Caco-2 (cell line): ENCODE measurements around the gene ELK4. TPM values are rescaled to one million over a fixed set of nuclear protein-coding genes. Genes with fewer than 3 reads are reported as not detected.

Experiments
- BruUV-seq: library from RNA; stranded (reverse); fragments of 400-500 nt; replicated peaks from 2 replicates; lab custom pipeline; 2021; lab: Mats Ljungman, UMichigan
- CTCF ChIA-PET: fragments of 300-600 bp; sonication (Branson Sonifier 250); formaldehyde crosslinking; loops from one replicate; lab custom pipeline; 2022; ENCODE audit warnings: antibody characterized with exemption; lab: Charles Lee
- POLR2A ChIA-PET: fragments of 300-600 bp; sonication (Branson Sonifier 250); formaldehyde crosslinking; loops from one replicate; lab custom pipeline; 2022; ENCODE audit warnings: antibody characterized with exemption; lab: Charles Lee
- DNase-seq, 2 experiments: peaks; one replicate each; pipeline versions ENCODE4 v3.0.0 to v3.0.0-alpha.2; 2020 to 2022
- H3K27me3 ChIP-seq: replicated peaks from 2 replicates; pipeline ENCODE4 v1.6.0; 2011; ENCODE audit warnings: low read length; ENCODE audit not compliant: control insufficient read depth, insufficient read depth
- H3K36me3 ChIP-seq: 2 replicates; pipeline ENCODE4 v1.5.1; 2011; ENCODE audit warnings: low read length; ENCODE audit not compliant: control insufficient read depth, insufficient read depth
- H3K4me1 ChIP-seq: fragments of 250-450 bp; sonication (Bioruptor Pico); 2 replicates; pipeline ENCODE4 v1.5.1; 2020; ENCODE audit warnings: mild to moderate bottlenecking
- H3K4me3 ChIP-seq: 2 replicates; pipeline ENCODE4 v1.5.1; 2011; ENCODE audit warnings: low read depth, mild to moderate bottlenecking, control low read depth, low read length
- H3K9me3 ChIP-seq: fragments of 250-450 bp; sonication (Bioruptor Pico); 2 replicates; pipeline ENCODE4 v1.5.1; 2020; ENCODE audit warnings: mild to moderate bottlenecking, moderate library complexity
- H3K27ac Mint-ChIP-seq: one replicate; pipeline ENCODE4 v1.8.0; 2022; ENCODE audit warnings: mixed read lengths; ENCODE audit not compliant: unreplicated experiment
- H3K27me3 Mint-ChIP-seq: one replicate; pipeline ENCODE4 v1.8.0; 2022; ENCODE audit warnings: mixed read lengths; ENCODE audit not compliant: insufficient read depth, unreplicated experiment
- H3K36me3 Mint-ChIP-seq: one replicate; pipeline ENCODE4 v1.8.0; 2022; ENCODE audit warnings: mild to moderate bottlenecking, mixed read lengths; ENCODE audit not compliant: insufficient read depth, unreplicated experiment
- H3K4me1 Mint-ChIP-seq: one replicate; pipeline ENCODE4 v1.8.0; 2022; ENCODE audit warnings: low read depth, mixed read lengths; ENCODE audit not compliant: unreplicated experiment
- H3K4me3 Mint-ChIP-seq: one replicate; pipeline ENCODE4 v1.8.0; 2022; ENCODE audit warnings: mild to moderate bottlenecking, moderate library complexity, mixed read lengths; ENCODE audit not compliant: unreplicated experiment
- H3K9me3 Mint-ChIP-seq: one replicate; pipeline ENCODE4 v1.8.0; 2022; ENCODE audit warnings: mixed read lengths; ENCODE audit not compliant: unreplicated experiment
- CTCF ChIP-seq, 2 experiments: fragments of 200-600 bp in 1 of 2; IDR thresholded peaks; 1 replicate in 1 of 2; 2 replicates in 1 of 2; pipeline versions ENCODE4 v1.5.1 to v1.8.0; 2011 to 2022; ENCODE audit warnings: antibody characterized with exemption in 1 of 2, control low read depth in 1 of 2, inconsistent platforms in 1 of 2, low read depth in 1 of 2, low read length in 1 of 2, mild to moderate bottlenecking in 1 of 2, moderate library complexity in 1 of 2; ENCODE audit not compliant: insufficient read depth in 1 of 2, severe bottlenecking in 1 of 2, unreplicated experiment in 1 of 2
- intact Hi-C: fragments of 100-400 bp; cut with micrococcal nuclease; formaldehyde crosslinking; loops from one replicate; pipeline ENCODE4 v1.10.0; 2022; ENCODE audit not compliant: unreplicated experiment
- total RNA-seq: library from RNA; stranded (reverse); gene quantifications from 2 replicates; pipeline ENCODE4 v1.2.3, GENCODE V29; 2022

Gene ELK4
- total RNA-seq, 1 experiment from 2014 or later, result 14.4 TPM

- H3K4me1 ChIP-seq, result no peaks in the 10 kb centered on the region
- no TSS peak for BruUV-seq
- no peak for DNase-seq
- H3K4me3 Mint-ChIP-seq, result no peak overlapping the region
- intact Hi-C loops, result no loop called here
- ChIA-PET CTCF (interaction anchor here (0.7 to 1.7 kb wide), 2 partner anchors 39 to 65 kb away, joined by 4 to 10 read pairs; no protein-coding TSS in a partner anchor), POLR2A (no interaction called here)
- no peaks in the 10 kb centered on the region for H3K36me3 ChIP-seq
- TF ChIP-seq CTCF (IDR thresholded peaks at IDR 0.05; ENCODE audit: insufficient read depth in 1 of 2, low read depth in 1 of 2, low read length in 1 of 2, severe bottlenecking in 1 of 2, unreplicated experiment in 1 of 2), result no peak
- no peaks in the 10 kb centered on the region for H3K9me3 Mint-ChIP-seq
- H3K4me1 Mint-ChIP-seq, result no peaks in the 10 kb centered on the region
- no peak overlapping the region for H3K4me3 ChIP-seq
- H3K27me3 ChIP-seq, result no peaks in the 10 kb centered on the region
- H3K36me3 Mint-ChIP-seq, result peaks cover 8% of the 10 kb centered on the region
- H3K27ac Mint-ChIP-seq, result no peak overlapping the region
- H3K9me3 ChIP-seq, result no peaks in the 10 kb centered on the region
- H3K27me3 Mint-ChIP-seq, result no peaks in the 10 kb centered on the region
Measured at GRCh38 chr1:205593532-205593931, 38.3 kb downstream of the ELK4 start.

DNA sequence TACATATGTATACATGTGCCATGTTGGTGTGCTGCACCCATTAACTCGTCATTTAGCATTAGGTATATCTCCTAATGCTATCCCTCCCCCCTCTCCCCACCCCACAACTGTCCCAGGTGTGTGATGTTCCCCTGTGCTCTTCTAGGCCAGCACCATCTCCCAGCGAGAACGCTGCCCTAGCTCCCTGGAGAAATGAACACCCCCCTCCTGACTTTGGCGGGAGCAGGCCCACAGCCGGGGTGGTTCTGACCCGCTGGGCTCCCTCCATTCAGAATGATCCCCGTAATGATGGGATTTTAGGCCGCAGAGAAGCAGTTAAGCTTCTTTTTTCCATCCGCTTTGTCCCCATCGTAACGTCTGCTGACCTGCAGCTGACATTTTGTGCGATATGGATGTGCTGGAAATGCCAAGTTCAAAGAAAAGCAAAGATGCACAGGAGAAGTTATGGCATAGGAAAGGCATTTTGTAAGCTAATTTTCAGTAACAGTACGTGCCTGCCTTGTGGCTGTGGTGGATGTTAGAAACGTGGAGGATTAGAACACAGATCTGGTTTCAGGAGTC is 39.3 kb downstream of the ELK4 start:
- H3K9me3 ChIP-seq, result no peaks in the 10 kb centered on the region
- no peak for TF ChIP-seq CTCF (IDR thresholded peaks at IDR 0.05; ENCODE audit: insufficient read depth in 1 of 2, low read depth in 1 of 2, low read length in 1 of 2, severe bottlenecking in 1 of 2, unreplicated experiment in 1 of 2)

DNA sequence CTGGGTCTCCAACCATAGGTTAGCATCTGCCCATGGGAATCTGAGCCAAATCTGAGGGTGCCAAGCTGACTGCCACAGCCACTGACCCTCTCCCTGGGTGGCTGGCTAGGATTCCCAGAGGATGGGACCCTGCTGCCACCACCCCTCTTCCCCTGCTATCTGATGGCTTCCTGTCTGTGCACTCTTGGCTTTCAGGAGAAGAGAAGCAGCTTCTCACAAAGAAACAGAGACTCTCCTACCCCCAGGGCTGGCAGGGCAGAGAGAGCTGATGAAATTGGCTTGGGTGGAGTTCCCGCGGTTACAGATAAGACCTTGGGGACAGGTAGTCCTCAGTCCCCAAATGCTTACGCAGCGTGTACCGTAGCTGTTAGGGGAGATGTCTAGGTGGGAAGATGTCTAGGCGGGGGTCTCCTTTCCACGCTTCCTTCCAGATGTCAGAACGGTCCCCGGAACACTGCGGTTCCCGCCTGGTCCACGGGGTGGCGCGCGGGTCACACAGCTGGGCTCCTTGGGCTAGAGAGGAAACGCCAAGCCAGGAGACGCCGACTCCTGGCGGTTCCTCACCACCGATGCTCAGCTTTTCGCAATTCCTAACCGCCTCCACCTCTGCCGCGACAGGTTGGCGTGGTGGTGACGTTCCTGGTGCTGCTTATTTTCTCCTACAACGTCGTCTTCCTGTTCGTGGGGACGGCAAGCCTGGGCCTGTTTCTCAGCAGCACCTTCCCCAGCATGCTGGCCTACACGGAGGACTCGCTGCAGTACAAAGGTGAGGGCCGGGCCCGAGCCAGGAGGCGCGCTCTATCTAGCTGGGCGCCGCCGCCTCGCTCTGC is 40.1 kb downstream of the ELK4 start:
- DNase-seq, result peak; percentile 87 to 93
- POLR2A ChIA-PET, result interaction anchor here (0.6 to 1.3 kb wide), 4 partner anchors 39 to 106 kb away, joined by 3 to 12 read pairs (median 8); partner anchors contain the start of gene ELK4
- H3K27me3 ChIP-seq, result no peaks in the 10 kb centered on the region
- intact Hi-C loops, result loop anchor here (1.0 kb wide), 3 partner anchors 41 to 120 kb away; partner anchors contain the start of gene ELK4
- H3K9me3 Mint-ChIP-seq, result no peaks in the 10 kb centered on the region
- no peaks in the 10 kb centered on the region for H3K36me3 ChIP-seq
- H3K27me3 Mint-ChIP-seq, result no peaks in the 10 kb centered on the region
- H3K4me1 ChIP-seq, result no peaks in the 10 kb centered on the region
- no peaks in the 10 kb centered on the region for H3K4me1 Mint-ChIP-seq
- H3K27ac Mint-ChIP-seq, result no peak overlapping the region
- TF ChIP-seq CTCF (IDR thresholded peaks at IDR 0.05; ENCODE audit: insufficient read depth in 1 of 2, low read depth in 1 of 2, low read length in 1 of 2, severe bottlenecking in 1 of 2, unreplicated experiment in 1 of 2), result peak; percentile 97 to 98
- peak overlapping the region; percentile 73 for H3K4me3 Mint-ChIP-seq
- BruUV-seq, result no TSS peak
- no peaks in the 10 kb centered on the region for H3K9me3 ChIP-seq
- no peaks in the 10 kb centered on the region for H3K36me3 Mint-ChIP-seq
- CTCF ChIA-PET, result interaction anchor here (0.6 to 3.0 kb wide), 25 partner anchors 9 to 437 kb away, joined by 3 to 95 read pairs (median 5); partner anchors contain the start of gene ELK4
- peak overlapping the region; percentile 38 for H3K4me3 ChIP-seq

More for the DNA sequence above, 39.3 kb downstream of the ELK4 start:
- no peaks in the 10 kb centered on the region for H3K36me3 ChIP-seq
- BruUV-seq, result TSS peak; percentile 30
- no peaks in the 10 kb centered on the region for H3K27me3 Mint-ChIP-seq
- no peaks in the 10 kb centered on the region for H3K27me3 ChIP-seq
- H3K4me3 ChIP-seq, result peak overlapping the region; percentile 13
- intact Hi-C loops, result loop anchor here (1.0 kb wide), 2 partner anchors 65 to 119 kb away; no protein-coding TSS in a partner anchor
- no peak for DNase-seq
- ChIA-PET POLR2A (interaction anchor here (1.0 to 1.3 kb wide), 2 partner anchors 38 to 40 kb away, joined by 6 to 11 read pairs; partner anchors contain the start of gene ELK4), CTCF (interaction anchor here (0.6 to 3.0 kb wide), 18 partner anchors 9 to 385 kb away, joined by 3 to 95 read pairs (median 6); partner anchors contain the start of gene ELK4)
- H3K27ac Mint-ChIP-seq, result no peak overlapping the region
- no peaks in the 10 kb centered on the region for H3K4me1 ChIP-seq
- H3K4me3 Mint-ChIP-seq, result peak overlapping the region; percentile 73
- no peaks in the 10 kb centered on the region for H3K9me3 Mint-ChIP-seq
- H3K36me3 Mint-ChIP-seq, result no peaks in the 10 kb centered on the region
- no peaks in the 10 kb centered on the region for H3K4me1 Mint-ChIP-seq
